Measurements from ENCODE around the gene STX11. TPM values are rescaled to one million over a fixed set of nuclear protein-coding genes. Genes with fewer than 3 reads are reported as not detected.

STX11 gene
- total RNA-seq, 1 experiment from 2014 or later: 0.17 TPM

DNA sequence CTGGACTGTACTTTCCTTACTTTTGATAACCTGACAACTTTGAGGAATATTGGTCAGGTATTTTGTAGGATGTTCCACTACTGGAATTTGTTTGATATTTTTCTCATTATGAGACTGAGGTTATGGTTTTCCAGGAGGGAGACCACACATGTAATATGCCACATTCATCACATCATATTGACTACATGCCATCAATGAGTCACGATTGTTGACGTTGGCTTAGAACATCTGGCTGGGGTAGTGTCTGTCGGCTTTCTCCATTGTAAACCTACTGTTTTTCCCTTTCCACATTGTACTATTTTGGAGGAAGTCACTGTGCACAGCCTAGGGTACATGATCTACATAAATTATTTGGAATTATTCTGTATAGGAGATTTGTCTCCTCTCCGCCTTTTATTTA lies 1.4 kb upstream of the STX11 start:
- Mint-ChIP-seq H3K27me3 (ENCODE audit: low read depth) (peaks cover 70% of the 10 kb centered on the region), H3K4me1 (peaks cover 11% of the 10 kb centered on the region)

More for the DNA sequence above, 1.4 kb upstream of the STX11 start:
- ChIA-PET CTCF (no interaction called here), POLR2A (no interaction called here)
- ATAC-seq (no peak), DNase-seq (ENCODE audit: low spot score) (no peak)
- H3K27ac Mint-ChIP-seq: no peak overlapping the region
- no peaks in the 10 kb centered on the region for H3K36me3 Mint-ChIP-seq
- H3K4me3 Mint-ChIP-seq: no peak overlapping the region
- TF ChIP-seq ZNF121 (CRISPR knock-in tag; IDR thresholded peaks at IDR 0.05): no peak
- TF ChIP-seq, protein P1, sequence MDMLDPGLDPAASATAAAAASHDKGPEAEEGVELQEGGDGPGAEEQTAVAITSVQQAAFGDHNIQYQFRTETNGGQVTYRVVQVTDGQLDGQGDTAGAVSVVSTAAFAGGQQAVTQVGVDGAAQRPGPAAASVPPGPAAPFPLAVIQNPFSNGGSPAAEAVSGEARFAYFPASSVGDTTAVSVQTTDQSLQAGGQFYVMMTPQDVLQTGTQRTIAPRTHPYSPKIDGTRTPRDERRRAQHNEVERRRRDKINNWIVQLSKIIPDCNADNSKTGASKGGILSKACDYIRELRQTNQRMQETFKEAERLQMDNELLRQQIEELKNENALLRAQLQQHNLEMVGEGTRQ (CRISPR knock-in tag; IDR thresholded peaks at IDR 0.05): no peak
- no peak for TF ChIP-seq ZNF423 (CRISPR knock-in tag; IDR thresholded peaks at IDR 0.05)
- TF ChIP-seq, protein P2, sequence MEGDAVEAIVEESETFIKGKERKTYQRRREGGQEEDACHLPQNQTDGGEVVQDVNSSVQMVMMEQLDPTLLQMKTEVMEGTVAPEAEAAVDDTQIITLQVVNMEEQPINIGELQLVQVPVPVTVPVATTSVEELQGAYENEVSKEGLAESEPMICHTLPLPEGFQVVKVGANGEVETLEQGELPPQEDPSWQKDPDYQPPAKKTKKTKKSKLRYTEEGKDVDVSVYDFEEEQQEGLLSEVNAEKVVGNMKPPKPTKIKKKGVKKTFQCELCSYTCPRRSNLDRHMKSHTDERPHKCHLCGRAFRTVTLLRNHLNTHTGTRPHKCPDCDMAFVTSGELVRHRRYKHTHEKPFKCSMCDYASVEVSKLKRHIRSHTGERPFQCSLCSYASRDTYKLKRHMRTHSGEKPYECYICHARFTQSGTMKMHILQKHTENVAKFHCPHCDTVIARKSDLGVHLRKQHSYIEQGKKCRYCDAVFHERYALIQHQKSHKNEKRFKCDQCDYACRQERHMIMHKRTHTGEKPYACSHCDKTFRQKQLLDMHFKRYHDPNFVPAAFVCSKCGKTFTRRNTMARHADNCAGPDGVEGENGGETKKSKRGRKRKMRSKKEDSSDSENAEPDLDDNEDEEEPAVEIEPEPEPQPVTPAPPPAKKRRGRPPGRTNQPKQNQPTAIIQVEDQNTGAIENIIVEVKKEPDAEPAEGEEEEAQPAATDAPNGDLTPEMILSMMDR (IDR thresholded peaks at IDR 0.05): no peak
- TF ChIP-seq, protein P3, sequence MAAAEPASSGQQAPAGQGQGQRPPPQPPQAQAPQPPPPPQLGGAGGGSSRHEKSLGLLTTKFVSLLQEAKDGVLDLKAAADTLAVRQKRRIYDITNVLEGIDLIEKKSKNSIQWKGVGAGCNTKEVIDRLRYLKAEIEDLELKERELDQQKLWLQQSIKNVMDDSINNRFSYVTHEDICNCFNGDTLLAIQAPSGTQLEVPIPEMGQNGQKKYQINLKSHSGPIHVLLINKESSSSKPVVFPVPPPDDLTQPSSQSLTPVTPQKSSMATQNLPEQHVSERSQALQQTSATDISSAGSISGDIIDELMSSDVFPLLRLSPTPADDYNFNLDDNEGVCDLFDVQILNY (CRISPR knock-in tag; IDR thresholded peaks at IDR 0.05): no peak
- no peak for TF ChIP-seq TEAD1 (CRISPR knock-in tag; IDR thresholded peaks at IDR 0.05)
- no peak for TF ChIP-seq NFYB (CRISPR knock-in tag; conservative IDR thresholded peaks at IDR 0.05; ENCODE audit: low read depth)
- TF ChIP-seq CREB1 (CRISPR knock-in tag; IDR thresholded peaks at IDR 0.05): no peak
- TF ChIP-seq CREM (CRISPR knock-in tag; IDR thresholded peaks at IDR 0.05): no peak
- no peak for TF ChIP-seq PRRX2 (CRISPR knock-in tag; IDR thresholded peaks at IDR 0.05)
- TF ChIP-seq, protein P4, sequence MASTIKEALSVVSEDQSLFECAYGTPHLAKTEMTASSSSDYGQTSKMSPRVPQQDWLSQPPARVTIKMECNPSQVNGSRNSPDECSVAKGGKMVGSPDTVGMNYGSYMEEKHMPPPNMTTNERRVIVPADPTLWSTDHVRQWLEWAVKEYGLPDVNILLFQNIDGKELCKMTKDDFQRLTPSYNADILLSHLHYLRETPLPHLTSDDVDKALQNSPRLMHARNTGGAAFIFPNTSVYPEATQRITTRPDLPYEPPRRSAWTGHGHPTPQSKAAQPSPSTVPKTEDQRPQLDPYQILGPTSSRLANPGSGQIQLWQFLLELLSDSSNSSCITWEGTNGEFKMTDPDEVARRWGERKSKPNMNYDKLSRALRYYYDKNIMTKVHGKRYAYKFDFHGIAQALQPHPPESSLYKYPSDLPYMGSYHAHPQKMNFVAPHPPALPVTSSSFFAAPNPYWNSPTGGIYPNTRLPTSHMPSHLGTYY (CRISPR knock-in tag; IDR thresholded peaks at IDR 0.05): no peak
- no peak for TF ChIP-seq NR1H2 (CRISPR knock-in tag; IDR thresholded peaks at IDR 0.05)
- TF ChIP-seq RELA (CRISPR knock-in tag; IDR thresholded peaks at IDR 0.05; ENCODE audit: borderline replicate concordance): no peak
- TF ChIP-seq, protein P5, sequence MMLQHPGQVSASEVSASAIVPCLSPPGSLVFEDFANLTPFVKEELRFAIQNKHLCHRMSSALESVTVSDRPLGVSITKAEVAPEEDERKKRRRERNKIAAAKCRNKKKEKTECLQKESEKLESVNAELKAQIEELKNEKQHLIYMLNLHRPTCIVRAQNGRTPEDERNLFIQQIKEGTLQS (CRISPR knock-in tag; conservative IDR thresholded peaks at IDR 0.05): no peak
- TF ChIP-seq, protein P6, sequence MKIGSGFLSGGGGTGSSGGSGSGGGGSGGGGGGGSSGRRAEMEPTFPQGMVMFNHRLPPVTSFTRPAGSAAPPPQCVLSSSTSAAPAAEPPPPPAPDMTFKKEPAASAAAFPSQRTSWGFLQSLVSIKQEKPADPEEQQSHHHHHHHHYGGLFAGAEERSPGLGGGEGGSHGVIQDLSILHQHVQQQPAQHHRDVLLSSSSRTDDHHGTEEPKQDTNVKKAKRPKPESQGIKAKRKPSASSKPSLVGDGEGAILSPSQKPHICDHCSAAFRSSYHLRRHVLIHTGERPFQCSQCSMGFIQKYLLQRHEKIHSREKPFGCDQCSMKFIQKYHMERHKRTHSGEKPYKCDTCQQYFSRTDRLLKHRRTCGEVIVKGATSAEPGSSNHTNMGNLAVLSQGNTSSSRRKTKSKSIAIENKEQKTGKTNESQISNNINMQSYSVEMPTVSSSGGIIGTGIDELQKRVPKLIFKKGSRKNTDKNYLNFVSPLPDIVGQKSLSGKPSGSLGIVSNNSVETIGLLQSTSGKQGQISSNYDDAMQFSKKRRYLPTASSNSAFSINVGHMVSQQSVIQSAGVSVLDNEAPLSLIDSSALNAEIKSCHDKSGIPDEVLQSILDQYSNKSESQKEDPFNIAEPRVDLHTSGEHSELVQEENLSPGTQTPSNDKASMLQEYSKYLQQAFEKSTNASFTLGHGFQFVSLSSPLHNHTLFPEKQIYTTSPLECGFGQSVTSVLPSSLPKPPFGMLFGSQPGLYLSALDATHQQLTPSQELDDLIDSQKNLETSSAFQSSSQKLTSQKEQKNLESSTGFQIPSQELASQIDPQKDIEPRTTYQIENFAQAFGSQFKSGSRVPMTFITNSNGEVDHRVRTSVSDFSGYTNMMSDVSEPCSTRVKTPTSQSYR (CRISPR knock-in tag; IDR thresholded peaks at IDR 0.05): no peak
- TF ChIP-seq, protein P7, sequence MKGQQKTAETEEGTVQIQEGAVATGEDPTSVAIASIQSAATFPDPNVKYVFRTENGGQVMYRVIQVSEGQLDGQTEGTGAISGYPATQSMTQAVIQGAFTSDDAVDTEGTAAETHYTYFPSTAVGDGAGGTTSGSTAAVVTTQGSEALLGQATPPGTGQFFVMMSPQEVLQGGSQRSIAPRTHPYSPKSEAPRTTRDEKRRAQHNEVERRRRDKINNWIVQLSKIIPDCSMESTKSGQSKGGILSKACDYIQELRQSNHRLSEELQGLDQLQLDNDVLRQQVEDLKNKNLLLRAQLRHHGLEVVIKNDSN (CRISPR knock-in tag; IDR thresholded peaks at IDR 0.05): no peak
- TF ChIP-seq, protein P8, sequence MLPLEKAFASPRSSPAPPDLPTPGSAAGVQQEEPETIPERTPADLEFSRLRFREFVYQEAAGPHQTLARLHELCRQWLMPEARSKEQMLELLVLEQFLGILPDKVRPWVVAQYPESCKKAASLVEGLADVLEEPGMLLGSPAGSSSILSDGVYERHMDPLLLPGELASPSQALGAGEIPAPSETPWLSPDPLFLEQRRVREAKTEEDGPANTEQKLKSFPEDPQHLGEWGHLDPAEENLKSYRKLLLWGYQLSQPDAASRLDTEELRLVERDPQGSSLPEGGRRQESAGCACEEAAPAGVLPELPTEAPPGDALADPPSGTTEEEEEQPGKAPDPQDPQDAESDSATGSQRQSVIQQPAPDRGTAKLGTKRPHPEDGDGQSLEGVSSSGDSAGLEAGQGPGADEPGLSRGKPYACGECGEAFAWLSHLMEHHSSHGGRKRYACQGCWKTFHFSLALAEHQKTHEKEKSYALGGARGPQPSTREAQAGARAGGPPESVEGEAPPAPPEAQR (CRISPR knock-in tag; IDR thresholded peaks at IDR 0.05): no peak
- TF ChIP-seq ZNF232 (CRISPR knock-in tag; IDR thresholded peaks at IDR 0.05): no peak
- no peaks in the 10 kb centered on the region for H3K9me3 Mint-ChIP-seq
